Renal pelvis (tissue), 4 donors: ENCODE results near the gene CSPG4. TPM values are rescaled to one million over a fixed set of nuclear protein-coding genes. Genes with fewer than 3 reads are reported as not detected.
"Not testable (repeated sequence)": the region's sequence is repeated elsewhere in the genome, so short reads cannot be mapped to it uniquely, and the experiment has no call there.

Experiments used
- DNase-seq: peaks from one replicate; pipeline ENCODE4 v3.0.0-alpha.2; 2013
- polyA plus RNA-seq, 3 donors: library from polyadenylated mRNA; unstranded; fragments of 120-200 nt; gene quantifications; one replicate each; pipeline ENCODE4 v1.2.1, GENCODE V29; 2013; ENCODE audit not compliant: insufficient read length in 3 of 3

Gene CSPG4
- polyA plus RNA-seq, 3 donors = 6.4 to 11.0 (median 10.2) TPM

- DNase-seq = no peak
Measured at GRCh38 chr15:75649848-75650247, 62.8 kb downstream of the CSPG4 start.

GRCh38 chr15:75649045-75649761 is 63.4 kb downstream of the CSPG4 start:
- DNase-seq = no peak

- peak; percentile 48 for DNase-seq
Measured at GRCh38 chr15:75648156-75649000, 64.3 kb downstream of the CSPG4 start.

GRCh38 chr15:75647370-75648155 is 65.1 kb downstream of the CSPG4 start, which contains the start of gene SNX33:
TSS of gene SNX33 (plus strand) at chr15:75647912. CDS start at chr15:75649103, 1,191 bp downstream.
- DNase-seq = peak; percentile 82

- DNase-seq = no peak
Measured at GRCh38 chr15:75646944-75647364, 65.7 kb downstream of the CSPG4 start.

GRCh38 chr15:75646112-75646943 is 66.3 kb downstream of the CSPG4 start:
- no peak for DNase-seq

- DNase-seq = no peak
Measured at GRCh38 chr15:75644376-75644775, 68.3 kb downstream of the CSPG4 start.

- DNase-seq = no peak
Measured at GRCh38 chr15:75641603-75642002, 71.0 kb downstream of the CSPG4 start.

GRCh38 chr15:75641179-75641503 is 71.5 kb downstream of the CSPG4 start:
- no peak for DNase-seq

- no peak for DNase-seq
Measured at GRCh38 chr15:75640483-75641178, 72.0 kb downstream of the CSPG4 start.

- peak; percentile 98 for DNase-seq
Measured at GRCh38 chr15:75639709-75640482, 72.8 kb downstream of the CSPG4 start, which contains the start of gene IMP3. TSS of gene IMP3 (minus strand) at chr15:75640224. CDS start at chr15:75640168, 56 bp downstream.

GRCh38 chr15:75639191-75639708 is 73.4 kb downstream of the CSPG4 start:
- DNase-seq = no peak

- DNase-seq = no peak
Measured at GRCh38 chr15:75637245-75638009, 75.2 kb downstream of the CSPG4 start.

GRCh38 chr15:75636026-75636425 is 76.6 kb downstream of the CSPG4 start:
- no peak for DNase-seq

GRCh38 chr15:75633922-75634321 is 78.7 kb downstream of the CSPG4 start:
- DNase-seq = not testable (repeated sequence)

- no peak for DNase-seq
Measured at GRCh38 chr15:75631935-75632334, 80.7 kb downstream of the CSPG4 start.

- DNase-seq = peak; percentile 96
Measured at GRCh38 chr15:75625542-75626347, 86.9 kb downstream of the CSPG4 start, which contains the start of gene SNUPN. TSS of gene SNUPN (minus strand) at chr15:75625725. CDS start at chr15:75621051, 4,674 bp downstream.
